ENCODE results near the gene MBD3L5.
"Not testable (repeated sequence)": the region's sequence is repeated elsewhere in the genome, so short reads cannot be mapped to it uniquely, and the experiment has no call there.

DNA sequence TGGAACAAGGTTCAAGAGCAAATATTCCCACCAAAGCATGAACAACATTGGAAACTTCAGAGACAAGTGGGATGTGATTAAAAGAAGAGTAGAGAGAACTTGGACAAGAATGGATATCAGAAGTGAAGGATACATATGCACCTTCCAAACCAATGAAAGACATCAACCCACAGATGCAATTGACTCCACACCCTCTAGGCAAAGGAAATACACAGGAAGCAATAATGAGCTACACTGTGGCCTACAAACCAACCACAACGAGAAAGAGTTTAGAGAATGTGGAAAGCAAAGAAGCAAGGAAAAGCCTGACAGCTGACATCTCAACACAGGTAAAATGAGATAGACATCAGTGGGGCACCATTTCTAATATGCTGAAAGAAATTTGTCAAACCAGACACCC, 1.6 kb upstream of the MBD3L5 start:
- TF ChIP-seq, protein P1, sequence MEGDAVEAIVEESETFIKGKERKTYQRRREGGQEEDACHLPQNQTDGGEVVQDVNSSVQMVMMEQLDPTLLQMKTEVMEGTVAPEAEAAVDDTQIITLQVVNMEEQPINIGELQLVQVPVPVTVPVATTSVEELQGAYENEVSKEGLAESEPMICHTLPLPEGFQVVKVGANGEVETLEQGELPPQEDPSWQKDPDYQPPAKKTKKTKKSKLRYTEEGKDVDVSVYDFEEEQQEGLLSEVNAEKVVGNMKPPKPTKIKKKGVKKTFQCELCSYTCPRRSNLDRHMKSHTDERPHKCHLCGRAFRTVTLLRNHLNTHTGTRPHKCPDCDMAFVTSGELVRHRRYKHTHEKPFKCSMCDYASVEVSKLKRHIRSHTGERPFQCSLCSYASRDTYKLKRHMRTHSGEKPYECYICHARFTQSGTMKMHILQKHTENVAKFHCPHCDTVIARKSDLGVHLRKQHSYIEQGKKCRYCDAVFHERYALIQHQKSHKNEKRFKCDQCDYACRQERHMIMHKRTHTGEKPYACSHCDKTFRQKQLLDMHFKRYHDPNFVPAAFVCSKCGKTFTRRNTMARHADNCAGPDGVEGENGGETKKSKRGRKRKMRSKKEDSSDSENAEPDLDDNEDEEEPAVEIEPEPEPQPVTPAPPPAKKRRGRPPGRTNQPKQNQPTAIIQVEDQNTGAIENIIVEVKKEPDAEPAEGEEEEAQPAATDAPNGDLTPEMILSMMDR (IDR thresholded peaks at IDR 0.05; ENCODE audit: low read depth, low read length), result not testable (repeated sequence)
- TF ChIP-seq EZH2phosphoT487 (IDR thresholded peaks at IDR 0.05; ENCODE audit: low read depth), result not testable (repeated sequence)

Data from OCI-LY3 (cell line).